Keratinocyte (primary cell): Measurements from ENCODE around the gene RIN3. TPM values are rescaled to one million over a fixed set of nuclear protein-coding genes. Genes with fewer than 3 reads are reported as not detected.
"Not testable (repeated sequence)": the region's sequence is repeated elsewhere in the genome, so short reads cannot be mapped to it uniquely, and the experiment has no call there.

Source experiments
- DNase-seq: peaks from one replicate; pipeline ENCODE4 v3.0.0-alpha.2; 2011; ENCODE audit warnings: low read depth, missing footprints, low spot score
- FAIRE-seq: peaks from 2 replicates; lab custom pipeline; 2011; peaks lifted over from hg19 to GRCh38; lab: Jason Lieb, UNC
- H2AFZ ChIP-seq: 2 replicates; pipeline ENCODE4 v1.6.0; 2012; ENCODE audit warnings: low read length, control low read depth, inconsistent platforms; ENCODE audit not compliant: control insufficient read depth
- H3K27ac ChIP-seq: 2 replicates; pipeline ENCODE4 v1.5.1; 2011; ENCODE audit warnings: low read length; ENCODE audit not compliant: control insufficient read depth, insufficient read depth
- H3K27me3 ChIP-seq: 3 replicates; pipeline ENCODE4 v1.6.0; 2011; ENCODE audit warnings: low read length; ENCODE audit not compliant: control insufficient read depth, insufficient read depth; ENCODE audit errors: extremely low read depth
- H3K36me3 ChIP-seq, 2 experiments: 2 replicates in 1 of 2; 3 replicates in 1 of 2; pipeline ENCODE4 v1.5.1; 2011; ENCODE audit warnings: low read length in 2 of 2, mild to moderate bottlenecking in 1 of 2; ENCODE audit not compliant: control insufficient read depth in 2 of 2, insufficient read depth in 2 of 2; ENCODE audit errors: extremely low read depth in 1 of 2
- H3K4me1 ChIP-seq: 3 replicates; pipeline ENCODE4 v1.5.1; 2011; ENCODE audit warnings: low read length; ENCODE audit not compliant: control insufficient read depth, insufficient read depth; ENCODE audit errors: extremely low read depth
- H3K4me2 ChIP-seq: 3 replicates; pipeline ENCODE4 v1.6.0; 2011; ENCODE audit warnings: low read depth, low read length; ENCODE audit not compliant: control insufficient read depth, insufficient read depth; ENCODE audit errors: extremely low read depth
- H3K4me3 ChIP-seq, 3 experiments: fragments of 200-600 bp in 1 of 3; sonication (generic) in 1 of 3; 2 replicates in 2 of 3; 3 replicates in 1 of 3; pipeline ENCODE4 v1.5.1; 2011 to 2016; ENCODE audit warnings: low read length in 3 of 3, mild to moderate bottlenecking in 3 of 3, control low read depth in 2 of 3, inconsistent platforms in 1 of 3, low read depth in 1 of 3, mixed read lengths in 1 of 3, mixed run types in 1 of 3, moderate library complexity in 1 of 3; ENCODE audit not compliant: control insufficient read depth in 2 of 3, insufficient read depth in 2 of 3; ENCODE audit errors: extremely low read depth in 1 of 3
- H3K79me2 ChIP-seq: 2 replicates; pipeline ENCODE4 v1.6.0; 2012; ENCODE audit warnings: low read length; ENCODE audit not compliant: control insufficient read depth, insufficient read depth
- H3K9ac ChIP-seq: 3 replicates; pipeline ENCODE4 v1.6.0; 2011; ENCODE audit warnings: low read length; ENCODE audit not compliant: control insufficient read depth, insufficient read depth; ENCODE audit errors: extremely low read depth
- H3K9me1 ChIP-seq: 3 replicates; pipeline ENCODE4 v1.6.0; 2011; ENCODE audit warnings: low read length; ENCODE audit not compliant: control insufficient read depth, insufficient read depth; ENCODE audit errors: extremely low read depth
- H3K9me3 ChIP-seq: 2 replicates; pipeline ENCODE4 v1.5.1; 2012; ENCODE audit warnings: low read depth, low read length; ENCODE audit not compliant: control insufficient read depth
- H4K20me1 ChIP-seq: 3 replicates; pipeline ENCODE4 v1.6.0; 2011; ENCODE audit warnings: low read length; ENCODE audit not compliant: control insufficient read depth, insufficient read depth; ENCODE audit errors: extremely low read depth
- CTCF ChIP-seq, 3 experiments: IDR thresholded peaks in 1 of 3; conservative IDR thresholded peaks in 1 of 3; optimal IDR thresholded peaks in 1 of 3; 2 replicates in 2 of 3; 3 replicates in 1 of 3; pipeline versions ENCODE3 to v1.5.1; 2011; ENCODE audit warnings: low read length in 3 of 3, mild to moderate bottlenecking in 3 of 3, moderate library complexity in 2 of 3, control low read depth in 1 of 3, inconsistent platforms in 1 of 3; ENCODE audit not compliant: insufficient read depth in 2 of 3; ENCODE audit errors: extremely low read depth in 1 of 3
- EZH2 ChIP-seq: IDR thresholded peaks from one replicate; pipeline ENCODE4 v1.6.1; 2012; ENCODE audit warnings: inconsistent platforms, mild to moderate bottlenecking, low read length, moderate library complexity
- dilution Hi-C: fragments of 300-500 bp; cut with MboI; formaldehyde crosslinking; loops from one replicate; pipeline ENCODE4 v1.7.0; 2020; ENCODE audit warnings: low sequenced_read_pairs; ENCODE audit not compliant: extremely low pct_ligation_motif_present
- polyA plus RNA-seq, 5 experiments: library from polyadenylated mRNA; depleted of rRNA in 3 of 5; stranded (reverse) in 3 of 5; stranded (forward) in 1 of 5; unstranded in 1 of 5; fragments of >200 nt; gene quantifications; 1 replicate in 1 of 5; 2 replicates in 3 of 5; 3 replicates in 1 of 5; pipeline versions ENCODE4 v1.2.1 to v1.2.3, GENCODE V29; 2011 to 2012; ENCODE audit warnings: missing spikeins in 2 of 5, low read depth in 1 of 5, low replicate concordance in 1 of 5

RIN3 gene
- polyA plus RNA-seq, 1 donor (not counting 4 experiments of a cell fraction or from before 2014, with no cell fraction given) = 1.2 TPM

GRCh38 chr14:92532490-92533163 is 19.0 kb downstream of the RIN3 start:
- Histone ChIP-seq H3K9me1 (no peaks in the 10 kb centered on the region), H3K4me2 (no peak overlapping the region), H4K20me1 (no peaks in the 10 kb centered on the region), H3K27ac (no peak overlapping the region), H3K4me3 (no peak overlapping the region), H2AFZ (no peak overlapping the region), H3K9me3 (no peaks in the 10 kb centered on the region), H3K79me2 (peaks cover 8% of the 10 kb centered on the region), H3K27me3 (no peaks in the 10 kb centered on the region), H3K36me3 (no peaks in the 10 kb centered on the region), H3K9ac (no peak overlapping the region), H3K4me1 (peaks cover 5% of the 10 kb centered on the region)
- dilution Hi-C loops = no loop called here
- DNase-seq = no peak
- TF ChIP-seq EZH2 = no peak
- TF ChIP-seq CTCF (optimal IDR thresholded peaks at IDR 0.05 in 1 of 3, IDR thresholded peaks at IDR 0.05 in 1 of 3, conservative IDR thresholded peaks at IDR 0.05 in 1 of 3; ENCODE audit: extremely low read depth in 1 of 3, insufficient read depth in 2 of 3, low read length in 3 of 3) = no peak
- no peak for FAIRE-seq

- no peak overlapping the region for H3K27ac ChIP-seq
- no peak for TF ChIP-seq EZH2
- no peak for TF ChIP-seq CTCF (optimal IDR thresholded peaks at IDR 0.05 in 1 of 3, IDR thresholded peaks at IDR 0.05 in 1 of 3, conservative IDR thresholded peaks at IDR 0.05 in 1 of 3; ENCODE audit: extremely low read depth in 1 of 3, insufficient read depth in 2 of 3, low read length in 3 of 3)
- peaks cover 8% of the 10 kb centered on the region for H3K4me1 ChIP-seq
- H3K79me2 ChIP-seq = peaks cover 8% of the 10 kb centered on the region
- no peaks in the 10 kb centered on the region for H3K36me3 ChIP-seq
- H3K9me3 ChIP-seq = no peaks in the 10 kb centered on the region
- no peak overlapping the region for H2AFZ ChIP-seq
- H3K4me2 ChIP-seq = no peak overlapping the region
- no peaks in the 10 kb centered on the region for H4K20me1 ChIP-seq
- FAIRE-seq (no peak), DNase-seq (no peak)
- H3K4me3 ChIP-seq = no peak overlapping the region
- no peaks in the 10 kb centered on the region for H3K27me3 ChIP-seq
- no peaks in the 10 kb centered on the region for H3K9me1 ChIP-seq
- H3K9ac ChIP-seq = no peak overlapping the region
- dilution Hi-C loops = no loop called here
Measured at GRCh38 chr14:92534932-92535643, 21.5 kb downstream of the RIN3 start.

- H3K9me1 ChIP-seq, FAIRE-seq, H3K4me2 ChIP-seq, H3K36me3 ChIP-seq, H3K27ac ChIP-seq, H3K9me3 ChIP-seq, H3K79me2 ChIP-seq, H3K9ac ChIP-seq, H3K27me3 ChIP-seq, dilution Hi-C loops, H3K4me3 ChIP-seq, DNase-seq, H2AFZ ChIP-seq, H4K20me1 ChIP-seq: not testable (repeated sequence)
- H3K4me1 ChIP-seq = peaks cover 20% of the 10 kb centered on the region
Measured at GRCh38 chr14:92536231-92536630, 22.6 kb downstream of the RIN3 start.
